Osteoblast (primary cell): ENCODE measurements around the gene XK. TPM values are rescaled to one million over a fixed set of nuclear protein-coding genes. Genes with fewer than 3 reads are reported as not detected.

ENCODE experiments used
- DNase-seq: peaks from one replicate; pipeline ENCODE4 v3.0.0; 2011; ENCODE audit warnings: low spot score, mixed read lengths; ENCODE audit not compliant: insufficient read length; ENCODE audit errors: missing footprints
- H2AFZ ChIP-seq: 2 replicates; pipeline ENCODE4 v1.6.0; 2011; ENCODE audit warnings: mild to moderate bottlenecking, low read length
- H3K27ac ChIP-seq: 2 replicates; pipeline ENCODE4 v1.5.1; 2011; ENCODE audit warnings: mild to moderate bottlenecking, low read depth, low read length, moderate library complexity
- H3K27me3 ChIP-seq: 2 replicates; pipeline ENCODE4 v1.6.0; 2012; ENCODE audit warnings: mild to moderate bottlenecking, control low read depth, inconsistent platforms, low read length, moderate library complexity; ENCODE audit not compliant: insufficient read depth
- H3K36me3 ChIP-seq: 2 replicates; pipeline ENCODE4 v1.5.1; 2011; ENCODE audit warnings: mild to moderate bottlenecking, low read length, control low read depth, moderate library complexity; ENCODE audit not compliant: insufficient read depth
- H3K4me1 ChIP-seq: 2 replicates; pipeline ENCODE4 v1.5.1; 2011; ENCODE audit warnings: mild to moderate bottlenecking, low read length, control low read depth, moderate library complexity; ENCODE audit not compliant: insufficient read depth
- H3K4me2 ChIP-seq: 2 replicates; pipeline ENCODE4 v1.6.0; 2011; ENCODE audit warnings: mild to moderate bottlenecking, low read length; ENCODE audit not compliant: insufficient read depth
- H3K4me3 ChIP-seq: fragments of 200-600 bp; sonication (generic); 3 replicates; pipeline ENCODE4 v1.5.1; 2012; ENCODE audit warnings: mild to moderate bottlenecking, low read length, inconsistent platforms; ENCODE audit not compliant: insufficient read depth
- H3K79me2 ChIP-seq: 2 replicates; pipeline ENCODE4 v1.6.0; 2012; ENCODE audit warnings: mild to moderate bottlenecking, low read length, control low read depth, inconsistent platforms; ENCODE audit not compliant: insufficient read depth
- H3K9me3 ChIP-seq: 2 replicates; pipeline ENCODE4 v1.5.1; 2011; ENCODE audit warnings: low read depth, low read length, control low read depth
- H4K20me1 ChIP-seq: 2 replicates; pipeline ENCODE4 v1.6.0; 2012; ENCODE audit warnings: mild to moderate bottlenecking, low read length, control low read depth; ENCODE audit not compliant: insufficient read depth
- CTCF ChIP-seq: IDR thresholded peaks from 2 replicates; pipeline ENCODE4 v1.5.1; 2011; ENCODE audit warnings: mild to moderate bottlenecking, low read depth, low read length, moderate library complexity; ENCODE audit errors: extremely low read depth
- total RNA-seq: library from RNA; depleted of rRNA; stranded (reverse); fragments of >200 nt; gene quantifications from 2 replicates; pipeline ENCODE4 v1.2.3, GENCODE V29; 2012

The XK gene
- total RNA-seq, 1 donor = under 0.01 TPM

GRCh38 chrX:37712458-37712857, 26.9 kb downstream of the XK start:
- H4K20me1 ChIP-seq = no peaks in the 10 kb centered on the region
- H3K27me3 ChIP-seq = no peaks in the 10 kb centered on the region
- no peak for DNase-seq
- H3K9me3 ChIP-seq = no peaks in the 10 kb centered on the region
- no peaks in the 10 kb centered on the region for H3K4me1 ChIP-seq
- H2AFZ ChIP-seq = no peak overlapping the region
- no peak overlapping the region for H3K4me3 ChIP-seq
- H3K36me3 ChIP-seq = no peaks in the 10 kb centered on the region
- no peak overlapping the region for H3K27ac ChIP-seq
- no peak overlapping the region for H3K4me2 ChIP-seq
- no peaks in the 10 kb centered on the region for H3K79me2 ChIP-seq
- TF ChIP-seq CTCF = no peak

GRCh38 chrX:37714479-37714878, 28.9 kb downstream of the XK start:
- Histone ChIP-seq H3K27ac (no peak overlapping the region), H3K27me3 (no peaks in the 10 kb centered on the region), H3K36me3 (no peaks in the 10 kb centered on the region), H3K4me1 (no peaks in the 10 kb centered on the region), H4K20me1 (no peaks in the 10 kb centered on the region), H3K4me2 (no peak overlapping the region), H2AFZ (no peak overlapping the region), H3K4me3 (no peak overlapping the region), H3K79me2 (no peaks in the 10 kb centered on the region), H3K9me3 (no peaks in the 10 kb centered on the region)
- no peak for TF ChIP-seq CTCF
- no peak for DNase-seq

GRCh38 chrX:37716602-37717001, 31.0 kb downstream of the XK start:
- no peak overlapping the region for H3K4me3 ChIP-seq
- H3K4me1 ChIP-seq = no peaks in the 10 kb centered on the region
- no peak overlapping the region for H3K27ac ChIP-seq
- no peaks in the 10 kb centered on the region for H3K36me3 ChIP-seq
- TF ChIP-seq CTCF = no peak
- no peak overlapping the region for H3K4me2 ChIP-seq
- no peak overlapping the region for H2AFZ ChIP-seq
- no peaks in the 10 kb centered on the region for H3K27me3 ChIP-seq
- H3K9me3 ChIP-seq = no peaks in the 10 kb centered on the region
- no peaks in the 10 kb centered on the region for H3K79me2 ChIP-seq
- H4K20me1 ChIP-seq = no peaks in the 10 kb centered on the region
- no peak for DNase-seq

GRCh38 chrX:37717708-37718107, 32.1 kb downstream of the XK start:
- Histone ChIP-seq H3K4me3 (no peak overlapping the region), H3K9me3 (no peaks in the 10 kb centered on the region), H3K4me2 (no peak overlapping the region), H3K27me3 (no peaks in the 10 kb centered on the region), H4K20me1 (no peaks in the 10 kb centered on the region), H3K4me1 (no peaks in the 10 kb centered on the region), H3K79me2 (no peaks in the 10 kb centered on the region), H3K36me3 (no peaks in the 10 kb centered on the region), H2AFZ (no peak overlapping the region), H3K27ac (no peak overlapping the region)
- no peak for TF ChIP-seq CTCF
- no peak for DNase-seq
